ENCODE results near the gene CYB5B. TPM values are rescaled to one million over a fixed set of nuclear protein-coding genes. Genes with fewer than 3 reads are reported as not detected.

CYB5B gene
- total RNA-seq = 74.8 and 184 TPM in 2 replicates

GRCh38 chr16:69424053-69424934 is at the start of gene CYB5B:
Gene CYB5B, plus strand, starts transcription at chr16:69424619. Its CDS starts 65 bp downstream, at chr16:69424684.

Other genes starting within 250 kb of the CYB5B start
- gene SNTB2, start 237.5 kb upstream of the CYB5B start, total RNA-seq = 12.7 and 39.2 TPM in 2 replicates
- 25.4 and 41.8 TPM in 2 replicates for gene VPS4A, start 113.3 kb upstream of the CYB5B start, total RNA-seq
- 15.1 and 20.5 TPM in 2 replicates for gene PDF, start 94.0 kb upstream of the CYB5B start, total RNA-seq
- gene COG8, start 85.1 kb upstream of the CYB5B start, total RNA-seq = 24.9 and 44.1 TPM in 2 replicates
- gene NIP7, start 84.8 kb upstream of the CYB5B start, total RNA-seq = 18.8 and 45.2 TPM in 2 replicates
- 0.44 TPM in 1 of 2 replicates, not detected in the other for gene TMED6, start 72.8 kb upstream of the CYB5B start, total RNA-seq
- 9.8 and 12.9 TPM in 2 replicates for gene TERF2, start 38.6 kb upstream of the CYB5B start, total RNA-seq
- 46.4 and 57.1 TPM in 2 replicates for gene NFAT5, start 141.3 kb downstream of the CYB5B start, total RNA-seq